GM18858 (cell line): ENCODE measurements around the gene CBFA2T3.

Experiments
- ATAC-seq: cut with Tn5 transposase; IDR thresholded peaks from one replicate; pipeline ENCODE4 v1.9.1; 2021; ENCODE audit not compliant: unreplicated experiment

The CBFA2T3 gene

DNA sequence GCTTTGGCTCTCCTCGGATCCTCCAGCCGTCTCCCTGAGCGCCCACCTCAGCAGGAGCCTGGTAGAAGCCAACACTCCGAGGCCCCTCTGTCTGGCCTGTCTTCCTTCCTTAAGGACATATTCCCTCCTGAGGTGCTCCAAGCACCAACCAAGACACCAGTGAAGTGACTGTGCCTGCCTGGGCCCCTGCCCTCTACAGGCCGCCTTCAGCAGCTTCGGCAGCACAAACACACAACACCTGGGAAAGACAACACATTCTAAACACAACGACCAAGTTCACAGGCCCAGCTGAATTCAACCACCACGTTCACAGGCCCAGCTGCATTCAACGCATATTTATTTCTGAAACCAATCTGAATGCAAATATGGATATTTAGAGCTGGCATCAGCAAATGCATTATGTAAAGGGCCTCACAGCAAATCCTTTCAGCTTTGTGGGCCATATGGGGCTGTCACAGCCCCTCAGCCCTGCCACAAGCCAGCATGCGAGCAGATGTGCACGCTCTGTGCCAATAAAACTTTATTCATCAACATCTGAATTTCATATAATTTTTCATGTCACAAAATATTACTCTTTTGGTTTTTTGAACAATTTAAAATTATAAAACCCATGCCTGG lies 132.5 kb downstream of the CBFA2T3 start:
- ATAC-seq: no peak

DNA sequence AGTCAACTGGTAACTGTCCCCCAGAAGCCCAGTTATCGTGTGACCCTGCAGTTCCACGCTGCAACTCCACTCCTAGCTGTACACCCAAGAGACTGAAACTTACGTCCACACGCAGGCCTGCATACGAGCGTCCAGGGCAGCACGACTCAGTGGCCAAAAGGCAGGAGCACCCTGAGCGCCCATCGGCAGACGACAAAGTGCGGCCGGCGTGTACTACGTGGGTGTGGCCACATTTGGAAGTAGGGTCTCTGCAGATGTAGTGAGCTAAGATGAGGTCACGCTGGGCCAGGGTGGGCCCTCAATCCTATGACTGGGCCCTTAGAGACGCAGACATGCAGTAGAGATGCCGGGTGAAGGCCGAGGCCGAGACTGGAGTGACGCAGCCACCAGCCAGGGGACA lies 133.8 kb downstream of the CBFA2T3 start:
- ATAC-seq: no peak

DNA sequence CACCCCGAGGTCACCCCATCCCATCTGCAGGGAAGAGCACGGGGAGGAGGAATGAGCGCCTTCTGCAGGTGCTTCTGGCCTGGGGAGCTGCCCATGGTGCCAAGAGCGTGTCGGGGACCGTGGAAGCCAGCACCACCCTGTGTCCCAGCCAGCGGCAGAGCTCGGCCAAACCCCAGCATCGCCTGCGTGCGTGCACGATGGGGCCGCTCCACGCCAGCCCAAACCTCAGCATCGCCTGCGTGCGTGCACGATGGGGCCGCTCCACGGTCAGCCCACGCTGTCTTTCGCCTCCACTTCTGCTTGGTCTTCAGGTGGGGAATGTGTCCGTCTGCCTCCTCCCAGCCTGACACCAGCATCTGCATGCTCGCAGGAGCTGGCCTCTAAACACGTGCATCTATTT lies 134.2 kb downstream of the CBFA2T3 start:
- no peak for ATAC-seq

DNA sequence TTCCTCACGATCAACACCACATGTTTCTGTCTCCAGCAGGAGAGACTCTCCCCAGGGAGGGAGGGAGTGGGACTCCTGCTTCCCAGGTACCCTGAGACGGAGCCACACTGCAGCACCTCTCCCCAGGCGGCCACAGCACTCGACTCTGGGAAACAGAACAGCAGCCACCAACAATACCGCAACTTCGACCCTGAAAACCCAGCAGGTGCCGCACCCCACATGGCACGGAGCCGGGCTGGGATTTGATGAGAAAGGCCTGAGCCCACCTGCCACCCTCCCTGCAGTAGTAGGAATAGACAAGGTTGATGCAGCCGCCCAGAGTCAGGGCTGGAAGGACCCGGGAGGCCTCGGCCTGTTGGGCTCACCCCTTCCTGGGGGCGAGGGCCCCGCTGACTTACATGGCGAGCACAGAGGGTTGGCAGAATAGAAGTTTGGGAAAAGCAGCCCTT lies 134.7 kb downstream of the CBFA2T3 start:
- ATAC-seq: no peak

DNA sequence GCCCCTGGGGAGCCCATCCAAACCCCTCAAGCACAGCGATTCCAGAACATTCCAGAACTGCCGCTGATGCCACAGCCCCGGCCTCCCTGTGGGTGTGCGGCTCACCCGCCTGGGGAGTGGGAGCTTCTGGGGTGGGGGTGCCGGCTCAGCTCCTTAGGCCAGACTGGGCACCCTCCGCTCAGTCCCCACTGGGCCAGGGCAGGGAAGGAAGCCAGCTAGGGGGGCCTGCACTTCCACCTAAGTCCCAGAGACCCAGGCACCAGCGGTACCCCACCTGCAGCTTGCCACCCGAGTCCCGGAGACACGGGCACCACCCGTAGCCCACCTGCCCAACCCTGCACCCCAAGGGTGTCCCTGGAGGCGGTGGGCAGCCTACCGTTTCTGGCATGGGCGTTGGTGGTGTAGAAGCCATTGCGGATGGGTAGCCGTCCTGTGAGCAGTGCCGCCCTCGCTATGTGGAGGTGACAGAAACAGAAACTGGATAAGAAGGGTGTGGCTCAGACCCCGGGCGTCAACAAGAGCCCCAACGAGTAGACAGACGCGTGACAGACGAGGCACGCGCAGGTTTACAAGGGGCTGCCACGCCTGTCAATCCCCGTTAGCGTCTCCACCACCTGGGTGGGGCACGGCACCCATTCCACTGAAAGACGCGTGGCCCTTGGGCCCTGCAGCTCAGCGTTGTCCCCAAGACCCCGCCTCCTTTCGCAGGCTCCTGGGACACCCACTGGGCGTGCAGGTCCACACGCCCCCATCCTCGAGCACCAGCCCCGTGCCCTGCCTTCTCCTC lies 135.3 kb downstream of the CBFA2T3 start:
- ATAC-seq: no peak

DNA sequence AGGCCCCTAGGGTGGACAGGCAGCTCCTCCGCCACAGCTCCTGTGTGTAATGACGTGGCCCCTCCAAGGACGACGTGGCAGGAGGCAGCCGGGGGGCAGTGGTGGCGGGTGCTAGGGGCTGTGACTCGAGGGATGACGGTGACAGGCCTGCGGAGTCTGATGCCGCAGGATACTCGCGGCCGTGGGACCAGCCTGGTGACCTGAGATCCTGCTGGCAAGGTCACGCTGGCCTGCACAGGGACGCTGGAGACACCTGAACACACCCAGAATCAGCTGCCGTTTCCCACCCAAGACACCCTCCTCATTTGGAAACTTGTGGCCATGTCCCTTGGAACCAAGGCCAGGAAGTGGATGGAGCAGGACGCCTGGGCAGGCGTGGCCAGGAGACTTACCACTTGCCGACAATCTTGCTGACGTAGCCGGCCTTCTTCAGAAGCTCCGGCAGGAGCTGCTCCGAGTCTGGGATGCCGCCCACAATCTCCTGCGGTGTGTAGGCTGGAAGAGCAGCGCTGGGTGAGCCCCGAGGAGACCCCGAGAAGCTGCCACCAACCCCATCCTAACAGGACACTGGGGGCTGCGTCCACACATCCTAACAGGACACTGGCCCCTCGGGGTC lies 136.3 kb downstream of the CBFA2T3 start:
- ATAC-seq: no peak

DNA sequence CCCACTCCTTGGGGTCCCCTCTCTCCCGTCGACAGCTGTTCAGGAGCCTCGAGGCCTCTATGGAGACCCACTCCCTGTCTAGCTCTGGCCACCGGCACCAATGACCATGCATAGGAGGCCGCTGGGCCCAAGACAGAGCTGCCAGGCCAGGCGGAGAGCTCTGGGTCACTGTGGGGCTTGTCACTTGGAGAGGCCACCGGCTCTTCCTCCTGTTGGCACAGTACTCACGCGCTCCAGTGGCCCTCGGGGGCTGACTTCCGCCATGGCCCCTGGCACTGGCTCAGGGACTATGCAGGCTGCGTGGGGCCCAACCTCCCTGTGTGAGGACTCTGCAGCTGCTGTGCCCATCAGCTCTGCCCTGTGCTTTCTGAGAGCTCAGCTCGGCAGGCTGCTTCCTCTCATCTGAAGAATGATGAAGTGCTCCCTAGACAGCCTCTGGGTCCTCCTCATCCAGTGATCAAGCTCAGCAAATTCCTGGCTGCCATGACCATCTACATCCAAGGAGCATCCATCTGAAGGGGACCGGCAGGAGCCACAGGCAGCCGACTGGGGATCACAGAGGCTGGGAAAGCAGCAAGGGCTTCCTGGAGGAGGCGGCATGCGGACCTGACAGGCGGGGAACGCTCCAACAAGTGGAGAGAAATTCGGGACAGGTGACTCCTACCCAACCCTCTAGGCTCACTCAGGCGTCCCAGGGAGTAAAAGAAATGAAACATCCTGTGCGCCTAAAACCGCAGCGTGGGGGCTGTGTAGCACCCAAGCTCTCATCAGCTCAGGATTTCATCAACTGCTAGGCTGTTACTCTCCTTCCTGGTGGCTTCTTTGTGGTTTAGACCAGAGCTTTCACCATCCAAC lies 137.0 kb downstream of the CBFA2T3 start:
- ATAC-seq: no peak

DNA sequence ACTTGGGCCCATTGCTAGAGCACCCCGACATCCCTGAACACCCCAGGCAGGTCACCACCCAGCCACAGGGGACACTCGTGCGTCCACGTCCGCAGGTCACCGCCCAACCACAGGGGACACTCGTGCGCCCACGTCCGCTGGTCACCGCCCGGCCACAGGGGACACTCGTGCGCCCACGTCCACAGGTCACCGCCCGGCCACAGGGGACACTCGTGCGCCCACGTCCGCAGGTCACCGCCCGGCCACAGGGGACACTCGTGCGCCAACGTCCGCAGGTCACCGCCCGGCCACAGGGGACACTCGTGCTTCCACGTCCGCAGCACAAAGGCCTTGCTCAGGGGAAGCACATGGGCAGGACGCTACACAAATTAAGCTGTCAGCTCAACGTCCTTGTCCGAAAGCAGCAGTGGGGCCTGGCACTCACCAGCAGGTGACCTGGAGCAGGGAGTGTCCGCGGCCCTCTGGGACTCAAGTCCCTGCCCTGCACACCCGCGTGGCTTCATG lies 137.9 kb downstream of the CBFA2T3 start:
- ATAC-seq: no peak

DNA sequence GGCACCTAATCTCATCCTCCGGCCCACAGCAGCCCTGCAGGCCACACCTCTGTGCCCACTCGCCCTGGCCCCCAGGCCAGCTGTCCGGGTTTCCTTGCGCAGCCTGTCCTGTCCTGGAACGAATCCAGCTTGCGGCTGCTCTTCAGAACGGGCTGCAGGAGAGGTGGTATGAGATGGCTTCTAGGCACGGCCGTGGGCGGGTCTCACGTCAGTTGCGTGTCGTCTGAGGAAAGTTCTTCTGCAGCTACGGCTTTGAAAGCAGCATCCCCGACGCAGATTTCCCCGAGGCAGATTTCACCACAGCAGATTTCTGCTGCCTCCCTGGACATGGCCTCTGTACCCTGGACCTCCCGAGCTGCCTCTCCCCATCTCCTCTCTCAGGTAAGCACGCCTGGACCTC lies 138.4 kb downstream of the CBFA2T3 start:
- ATAC-seq: no peak

DNA sequence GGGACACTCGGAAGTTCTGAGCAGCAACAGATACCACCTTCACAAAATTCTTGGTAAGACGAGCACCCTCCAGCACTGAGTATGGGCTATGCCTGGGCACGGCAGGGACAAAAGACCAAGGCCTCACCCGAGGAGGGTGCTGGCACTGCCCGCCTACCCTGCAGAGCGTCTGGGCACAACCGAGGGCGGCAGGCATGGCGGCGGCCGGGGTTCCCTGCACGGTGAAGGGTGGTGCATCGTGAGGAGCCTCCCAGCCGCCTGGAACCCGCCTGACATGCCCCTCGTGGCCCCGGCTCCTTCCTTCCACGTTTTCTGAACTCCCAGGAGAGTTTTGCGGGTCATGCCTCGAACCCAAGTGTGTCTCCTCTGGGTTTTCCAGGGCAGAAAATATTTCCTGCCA lies 139.2 kb downstream of the CBFA2T3 start:
- no peak for ATAC-seq

DNA sequence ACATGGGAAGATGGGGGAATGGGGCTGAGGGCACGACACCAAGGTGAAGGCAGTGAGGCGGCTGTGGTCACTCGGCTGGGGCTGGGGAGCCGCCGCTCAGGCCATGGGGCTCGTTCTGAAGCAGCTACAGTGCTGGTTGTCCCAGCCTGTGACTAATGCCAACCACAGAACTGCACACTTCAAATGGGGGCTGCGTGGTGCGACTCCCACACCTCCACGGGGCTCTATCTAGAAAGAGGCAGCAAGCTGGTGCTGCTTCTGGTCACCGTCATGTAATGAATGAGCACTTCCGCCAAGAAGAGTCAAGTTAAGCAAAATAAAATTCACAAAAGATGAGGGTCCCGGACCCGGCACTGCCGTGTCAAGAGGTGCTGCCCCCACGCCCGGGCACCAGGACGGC lies 140.2 kb downstream of the CBFA2T3 start:
- no peak for ATAC-seq

DNA sequence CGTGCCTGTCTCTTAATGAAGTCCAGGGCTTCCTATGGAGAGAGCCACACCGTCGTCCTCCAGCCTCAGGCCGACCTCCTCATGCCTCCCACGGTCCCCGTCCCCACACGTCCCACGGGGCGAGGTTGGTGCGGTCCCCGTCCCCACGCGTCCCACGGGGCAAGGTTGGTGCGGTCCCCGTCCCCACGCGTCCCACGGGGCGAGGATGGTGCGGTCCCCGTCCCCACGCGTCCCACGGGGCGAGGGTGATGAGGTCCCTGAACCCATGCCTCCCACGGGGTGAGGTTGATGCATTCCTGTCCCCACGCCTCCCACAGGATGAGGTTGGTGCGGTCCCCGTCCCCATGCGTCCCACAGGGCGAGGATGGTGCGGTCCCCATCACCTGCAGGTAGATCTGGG lies 141.2 kb downstream of the CBFA2T3 start:
- no peak for ATAC-seq

DNA sequence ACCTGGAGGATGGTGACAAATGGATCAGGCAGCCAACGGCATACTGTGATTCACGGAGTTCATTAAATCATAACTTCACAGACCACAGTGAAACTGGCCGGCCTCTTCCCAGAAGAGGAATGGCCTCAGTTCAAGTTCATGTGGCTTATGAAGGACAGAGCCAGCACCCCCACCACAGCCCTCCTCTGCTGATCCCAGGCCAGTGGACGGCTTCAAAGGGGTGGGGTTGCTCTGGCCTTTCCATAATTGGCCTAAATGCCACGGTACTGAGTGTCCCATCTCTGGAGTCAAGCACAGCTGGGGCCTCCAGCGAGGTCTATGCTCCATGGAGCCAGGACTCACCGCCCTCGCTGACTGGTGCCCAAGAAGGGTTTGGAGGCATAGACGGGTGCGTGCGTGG lies 141.6 kb downstream of the CBFA2T3 start:
- no peak for ATAC-seq

DNA sequence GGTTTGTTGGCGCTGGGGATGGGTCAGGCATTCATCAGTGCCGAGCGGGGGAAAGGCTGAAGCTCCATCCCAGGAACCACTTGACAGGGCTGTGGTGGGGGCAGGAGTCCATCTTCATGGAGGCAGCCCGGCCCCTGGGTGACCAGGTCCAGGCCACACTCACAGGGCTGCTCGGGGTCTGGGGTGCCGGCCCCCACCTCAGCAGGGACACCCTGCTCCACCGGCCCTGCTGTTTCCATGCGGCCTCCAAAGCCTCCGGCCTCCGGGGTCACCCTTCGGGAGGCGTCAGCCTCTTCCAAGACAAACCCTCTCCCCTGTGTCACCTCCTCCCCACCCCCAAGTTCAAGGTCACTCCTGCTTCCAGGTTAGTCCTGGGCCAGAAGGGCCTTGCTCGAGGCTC lies 142.3 kb downstream of the CBFA2T3 start:
- ATAC-seq: no peak

DNA sequence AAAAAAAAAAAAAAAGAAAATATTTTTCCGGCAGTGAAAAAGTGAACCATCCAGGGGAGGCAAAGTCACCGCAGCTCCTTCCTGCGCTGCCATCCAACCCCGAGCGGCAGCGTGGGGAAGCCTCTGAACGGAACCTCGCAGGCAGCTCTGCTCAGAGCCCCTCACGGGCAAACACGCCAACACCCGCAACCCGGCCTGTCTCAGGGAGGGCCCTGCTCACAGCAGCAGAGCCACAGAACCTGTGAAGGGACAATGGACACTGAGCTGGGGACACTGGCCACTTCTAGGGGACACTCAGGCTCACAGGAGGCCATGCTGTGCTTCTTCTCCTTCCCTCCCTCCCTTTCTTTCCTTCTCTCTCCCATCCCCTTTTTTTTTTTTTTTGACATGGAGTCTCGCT lies 143.9 kb downstream of the CBFA2T3 start:
- ATAC-seq: no peak

DNA sequence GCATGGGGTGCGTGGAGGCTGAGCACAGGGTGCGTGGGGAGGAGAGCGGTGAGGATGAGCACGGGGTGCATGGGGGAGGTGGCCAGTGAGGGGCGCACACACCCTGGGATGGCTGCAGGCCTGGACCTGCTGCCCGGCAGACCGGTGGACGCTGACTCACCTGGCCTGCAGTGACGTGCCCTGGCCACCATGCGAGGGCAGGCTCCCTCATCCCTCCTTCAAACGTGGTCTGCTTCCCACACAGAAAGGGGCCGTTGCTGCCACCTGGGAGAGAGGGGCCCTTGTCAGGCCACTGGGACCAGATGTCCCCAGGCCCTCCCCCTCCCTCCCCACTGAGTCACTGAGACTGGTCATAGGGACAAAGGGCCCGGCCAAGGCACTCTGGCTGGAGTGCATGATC lies 145.2 kb downstream of the CBFA2T3 start:
- no peak for ATAC-seq

DNA sequence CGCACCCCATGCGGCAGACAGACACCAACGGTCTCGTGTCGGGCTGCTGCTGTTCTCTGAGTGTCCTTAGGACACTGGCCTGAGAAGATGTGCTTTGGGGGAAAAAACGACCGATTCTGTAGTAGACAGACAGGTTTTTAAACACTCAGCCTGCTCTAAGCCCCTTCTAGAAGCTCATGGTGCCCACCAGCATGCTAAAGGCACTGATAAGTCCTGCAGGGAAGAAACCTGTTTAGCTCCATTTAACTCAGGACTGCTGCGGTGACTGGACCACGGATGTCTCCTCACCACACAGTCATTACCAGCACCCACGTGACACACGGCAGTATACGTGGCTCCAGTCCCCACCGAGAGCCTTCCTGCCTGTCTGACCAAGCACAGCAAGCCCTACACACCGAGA lies 146.2 kb downstream of the CBFA2T3 start:
- no peak for ATAC-seq

DNA sequence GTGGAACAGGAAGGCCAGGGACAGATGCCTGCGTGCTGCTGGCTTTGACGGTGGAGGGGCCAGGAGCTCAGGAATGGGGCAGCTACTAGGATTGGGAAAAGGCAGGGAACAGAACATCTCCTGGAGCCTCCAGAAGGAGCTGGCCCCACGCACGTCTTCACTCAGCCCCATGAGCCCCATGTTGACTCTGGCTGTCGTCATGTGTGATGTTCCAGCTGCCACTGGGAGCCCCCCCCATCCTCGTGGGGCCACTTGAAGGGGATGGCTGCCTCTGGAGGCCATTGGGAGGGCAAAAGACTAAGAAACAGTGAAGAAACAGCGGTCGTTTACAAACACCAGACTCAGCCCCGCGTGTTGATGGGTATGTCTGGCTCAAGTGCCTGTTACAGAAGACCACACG lies 146.7 kb downstream of the CBFA2T3 start:
- no peak for ATAC-seq

DNA sequence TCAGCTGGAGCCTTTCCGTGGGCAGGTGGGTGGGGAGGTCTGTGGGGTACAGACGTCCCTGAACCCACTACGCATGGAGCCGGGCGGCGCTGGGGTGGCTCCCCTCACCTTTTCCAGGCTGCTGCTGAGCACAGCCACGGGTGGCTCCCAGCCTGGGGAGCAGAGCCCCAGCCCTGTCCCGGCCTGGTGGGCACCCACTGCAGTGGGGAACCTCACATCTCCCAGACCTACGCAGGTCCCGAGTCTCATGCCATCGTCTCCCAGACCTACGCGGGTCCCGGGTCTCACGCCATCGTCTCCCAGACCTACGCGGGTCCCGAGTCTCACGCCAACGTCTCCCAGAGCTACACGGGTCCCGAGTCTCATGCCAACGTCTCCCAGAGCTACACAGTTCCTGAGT lies 148.3 kb downstream of the CBFA2T3 start:
- no peak for ATAC-seq

DNA sequence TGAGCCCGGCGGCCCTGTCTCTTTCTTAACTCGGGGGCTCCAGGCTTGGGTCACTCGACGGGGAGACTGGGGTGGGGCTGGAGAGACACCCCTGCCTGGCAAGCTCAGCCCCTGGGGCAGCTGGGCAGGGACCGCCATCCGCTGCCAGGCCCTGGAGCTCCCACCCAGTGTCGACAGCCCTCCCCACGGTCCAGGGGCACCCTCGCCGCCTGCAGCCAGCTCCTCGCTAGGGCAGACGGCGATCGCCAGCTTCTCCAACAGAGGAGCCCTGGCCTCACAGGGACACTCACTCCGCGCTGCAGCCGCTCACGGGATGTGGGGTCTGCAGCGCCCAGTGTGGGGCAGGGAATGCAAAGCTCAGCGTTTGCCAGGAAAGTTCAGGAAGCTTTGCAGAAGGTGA lies 149.3 kb downstream of the CBFA2T3 start:
- ATAC-seq: no peak
